Naive B cell (primary cell): Measurements from ENCODE around the gene RND2. TPM values are rescaled to one million over a fixed set of nuclear protein-coding genes. Genes with fewer than 3 reads are reported as not detected.
"Not testable (repeated sequence)": the region's sequence is repeated elsewhere in the genome, so short reads cannot be mapped to it uniquely, and the experiment has no call there.

Source experiments
- ATAC-seq, 2 donors: fragments of 150-1000 bp; cut with Tn5 transposase; 2 replicates each; pipeline ENCODE4 v1.10.0; 2021; ENCODE audit warnings: low read depth in 2 of 2, mild to moderate bottlenecking in 2 of 2, moderate library complexity in 2 of 2
- DNase-seq: peaks from one replicate; pipeline ENCODE4 v3.0.0; 2022
- H3K27ac Mint-ChIP-seq, 6 donors: one replicate each; pipeline ENCODE4 v1.8.0; 2020 to 2022; ENCODE audit warnings: mild to moderate bottlenecking in 6 of 6, mixed read lengths in 6 of 6, moderate library complexity in 5 of 6, inconsistent platforms in 2 of 6
- H3K27me3 Mint-ChIP-seq, 3 donors: one replicate each; pipeline ENCODE4 v1.8.0; 2021 to 2022; ENCODE audit warnings: mixed read lengths in 3 of 3, mild to moderate bottlenecking in 1 of 3
- H3K36me3 Mint-ChIP-seq, 2 donors: one replicate each; pipeline ENCODE4 v1.8.0; 2020 to 2022; ENCODE audit warnings: mixed read lengths in 2 of 2, inconsistent platforms in 1 of 2, mild to moderate bottlenecking in 1 of 2
- H3K4me1 Mint-ChIP-seq, 3 donors: one replicate each; pipeline ENCODE4 v1.8.0; 2020 to 2022; ENCODE audit warnings: mixed read lengths in 3 of 3, inconsistent platforms in 1 of 3, mild to moderate bottlenecking in 1 of 3, moderate library complexity in 1 of 3
- H3K4me3 Mint-ChIP-seq, 8 donors: one replicate each; pipeline ENCODE4 v1.8.0; 2020 to 2022; ENCODE audit warnings: mild to moderate bottlenecking in 8 of 8, mixed read lengths in 8 of 8, moderate library complexity in 8 of 8, inconsistent platforms in 2 of 8
- H3K9me3 Mint-ChIP-seq, 7 donors: one replicate each; pipeline ENCODE4 v1.8.0; 2020 to 2022; ENCODE audit warnings: mixed read lengths in 7 of 7, mild to moderate bottlenecking in 5 of 7, inconsistent platforms in 2 of 7, moderate library complexity in 1 of 7
- polyA plus RNA-seq, 6 donors: library from polyadenylated mRNA; unstranded; fragments of 300-500 nt; fragmentation: Illumina TruSeq; gene quantifications; one replicate each; pipeline ENCODE4 v1.2.3, GENCODE V29; 2021; ENCODE audit warnings: low read depth in 6 of 6

RND2 gene
- under 1 TPM in 5 of 6 donors, not detected in 1; 0.11 to 0.30 (median 0.22) TPM for polyA plus RNA-seq

DNA sequence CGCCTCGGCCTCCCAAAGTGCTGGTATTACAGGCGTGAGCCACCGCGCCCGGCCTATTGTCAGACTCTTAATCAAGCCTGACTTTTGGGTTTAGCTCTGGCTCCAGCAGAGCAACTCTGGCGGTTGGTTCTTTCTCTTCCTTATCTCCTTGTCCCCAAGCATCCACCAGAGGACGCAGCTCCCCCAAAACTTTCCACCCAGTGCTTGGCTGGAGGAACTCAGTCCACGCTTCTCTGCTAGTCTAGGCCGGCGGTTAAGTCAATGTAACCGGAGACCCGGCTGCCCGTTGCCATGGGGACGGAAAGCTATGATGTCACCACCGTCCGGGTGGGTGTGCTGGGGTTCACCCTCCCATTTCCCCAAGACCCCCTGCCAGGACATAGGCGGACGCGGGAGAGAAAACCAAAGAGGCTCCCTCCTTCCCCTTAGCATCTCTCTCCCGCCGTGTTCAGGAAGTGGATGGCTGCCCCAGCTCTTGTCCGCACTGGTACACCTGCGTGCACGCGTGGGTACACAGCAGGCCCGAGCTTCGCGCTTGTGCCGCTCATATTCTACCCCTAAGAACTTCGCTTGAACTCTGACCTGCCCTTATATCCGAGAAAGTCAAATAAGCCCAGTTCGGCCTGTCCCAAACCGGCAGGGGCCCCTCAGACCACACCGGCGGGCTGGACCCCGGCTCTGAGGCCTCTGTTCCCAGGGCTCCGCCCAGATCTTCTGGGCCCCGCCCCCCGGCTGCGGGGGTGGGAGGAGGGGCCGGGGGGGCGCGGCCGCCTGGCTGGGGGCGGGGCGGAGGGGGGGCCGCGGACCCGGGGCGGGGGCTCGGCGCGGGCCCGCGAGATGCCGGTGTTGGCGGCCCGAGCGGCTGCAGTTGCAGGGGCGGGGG lies at the start of gene RND2:
RND2 (plus strand) TSS at position 825 of the 883 bp plus-strand sequence. CDS start 117 bp downstream, outside the sequence.
- DNase-seq, result peak; percentile 85
- Mint-ChIP-seq H3K36me3 (no peaks in the 10 kb centered on the region), H3K4me3 (peak within 1 kb of the TSS; percentile 82 to 96 (median 90)), H3K27me3 (no peaks in the 10 kb centered on the region), H3K4me1 (peaks cover 25 to 31% (median 28%) of the 10 kb centered on the region in 3 donors), H3K9me3 (no peaks in the 10 kb centered on the region), H3K27ac (peak within 1 kb of the TSS; percentile 93 to 97 (median 96))
- peak; percentile 73 to 74 for ATAC-seq

DNA sequence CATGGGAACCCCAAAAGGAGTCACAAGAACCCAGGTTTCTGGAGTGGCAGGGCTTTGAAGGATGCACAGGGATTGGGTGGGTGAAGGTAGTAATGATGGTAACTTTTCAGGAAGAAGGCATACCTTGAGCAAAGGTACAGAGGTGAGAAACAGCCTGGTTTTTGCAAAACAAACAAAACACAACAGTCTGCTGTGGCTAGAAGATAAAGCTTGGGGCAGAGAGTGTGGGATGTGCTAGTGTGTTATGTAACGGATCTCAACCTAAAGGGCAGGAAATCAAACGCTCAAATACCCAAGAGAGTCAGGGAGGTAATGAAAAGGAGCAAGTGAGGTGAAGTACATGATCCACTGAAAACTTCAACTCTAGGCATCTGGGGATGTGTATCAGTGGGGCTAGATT lies 49.8 kb upstream of the RND2 start:
- Mint-ChIP-seq H3K4me1 (peaks cover 0 to 15% (median 14%) of the 10 kb centered on the region in 3 donors), H3K9me3 (no peaks in the 10 kb centered on the region), H3K27me3 (no peaks in the 10 kb centered on the region), H3K27ac (peak overlapping the region in 2 of 6 donors; percentile 54 to 93), H3K4me3 (peak overlapping the region in 1 of 8 donors; percentile 64), H3K36me3 (no peaks in the 10 kb centered on the region)
- DNase-seq, result no peak
- ATAC-seq, result no peak

DNA sequence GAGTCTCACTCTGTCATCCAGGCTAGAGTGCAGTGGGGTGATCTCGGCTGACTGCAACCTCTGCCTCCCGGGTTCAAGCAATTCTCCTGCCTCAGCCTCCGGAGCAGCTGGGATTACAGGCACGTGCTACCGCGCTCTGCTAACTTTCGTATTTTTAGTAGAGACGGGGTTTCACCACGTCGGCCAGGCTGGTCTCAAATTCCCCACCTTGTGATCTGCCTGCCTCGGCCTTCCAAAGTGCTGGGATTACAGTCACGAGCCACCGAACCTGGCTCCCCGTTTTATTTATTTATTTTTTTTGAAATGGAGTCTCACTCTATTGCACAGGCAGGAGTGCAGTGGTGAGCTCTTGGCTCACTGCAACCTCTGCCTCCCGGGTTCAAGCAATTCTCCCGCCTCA lies 49.3 kb upstream of the RND2 start:
- H3K9me3 Mint-ChIP-seq, H3K27ac Mint-ChIP-seq, ATAC-seq, H3K36me3 Mint-ChIP-seq, DNase-seq, H3K27me3 Mint-ChIP-seq: not testable (repeated sequence)
- peak overlapping the region in 1 of 8 donors; percentile 64 for H3K4me3 Mint-ChIP-seq
- H3K4me1 Mint-ChIP-seq, result peaks cover 0 to 19% (median 16%) of the 10 kb centered on the region in 3 donors

DNA sequence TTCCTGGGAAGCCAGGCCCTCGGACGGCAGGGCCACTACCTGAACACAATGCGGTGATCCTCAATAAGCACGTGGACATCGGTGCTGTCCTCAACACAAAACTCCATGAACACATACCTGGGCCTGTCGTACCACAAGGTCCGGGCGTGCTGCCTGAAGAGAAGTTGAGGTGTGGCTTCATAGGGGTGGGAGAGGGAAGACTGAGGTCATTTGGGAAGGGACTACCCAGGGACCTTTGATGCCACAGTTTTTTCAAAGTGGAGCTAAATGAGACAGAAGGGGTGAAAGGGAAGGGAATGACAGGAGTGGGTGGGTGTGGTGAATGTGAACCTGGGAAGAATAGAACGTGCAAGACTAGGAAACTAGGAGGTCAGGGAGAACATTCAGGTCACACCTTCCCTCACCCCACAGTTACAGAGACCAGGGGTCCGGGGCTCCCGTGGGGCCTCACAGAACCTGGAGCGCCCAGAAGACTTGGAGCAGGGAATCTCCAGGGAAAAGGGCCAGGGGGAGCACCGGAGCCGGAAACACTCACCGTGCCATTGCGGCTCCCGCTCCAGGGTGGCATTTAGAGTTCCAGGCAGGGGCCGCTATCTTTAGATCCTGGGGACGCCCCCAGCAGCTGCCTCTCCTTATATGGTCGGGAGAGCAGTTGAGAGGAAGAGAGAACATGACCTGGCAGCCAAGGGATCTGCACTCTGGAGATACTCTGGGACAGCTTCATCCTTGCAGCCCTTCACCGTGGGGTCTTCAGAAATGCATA lies 45.3 kb upstream of the RND2 start, which contains the start of gene PTGES3L:
PTGES3L (minus strand) TSS at position 570 of the 763 bp plus-strand sequence; CDS start at position 543, 27 bp downstream.
- Mint-ChIP-seq H3K27me3 (no peaks in the 10 kb centered on the region), H3K27ac (peak within 1 kb of the TSS; percentile 93 to 100 (median 99)), H3K36me3 (no peaks in the 10 kb centered on the region), H3K4me1 (peaks cover 26 to 56% (median 39%) of the 10 kb centered on the region in 3 donors), H3K9me3 (no peaks in the 10 kb centered on the region), H3K4me3 (peak within 1 kb of the TSS; percentile 86 to 100 (median 98))
- ATAC-seq, result peak; percentile 11 to 17
- no peak for DNase-seq

DNA sequence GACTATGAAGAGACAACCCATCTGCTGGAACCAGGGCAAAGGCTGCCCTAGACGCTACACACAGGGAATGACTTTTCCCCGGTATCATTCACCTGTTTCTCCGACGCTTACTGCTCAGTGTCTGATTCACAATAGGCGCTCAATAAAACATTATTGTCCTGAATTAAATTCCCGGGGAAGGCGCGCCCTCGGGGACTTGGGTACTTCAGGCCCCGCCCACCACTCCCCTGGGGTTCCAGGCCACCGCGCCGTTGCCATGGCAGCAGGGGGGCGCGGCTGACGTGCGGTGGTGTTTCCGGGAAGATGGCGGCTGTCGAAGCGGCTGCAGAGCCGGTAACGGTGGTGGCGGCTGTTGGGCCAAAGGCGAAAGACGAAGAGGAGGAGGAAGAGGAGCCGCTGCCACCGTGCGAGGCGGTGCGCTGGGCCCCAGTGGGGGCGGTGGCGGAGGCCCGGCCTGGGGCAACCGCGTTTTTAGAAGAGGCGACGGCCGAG lies 44.7 kb upstream of the RND2 start, which contains the start of gene RUNDC1:
RUNDC1 (plus strand) TSS at position 292 of the 492 bp plus-strand sequence; CDS start at position 304, 12 bp downstream.
- peaks cover 32 to 62% (median 43%) of the 10 kb centered on the region in 3 donors for H3K4me1 Mint-ChIP-seq
- no peaks in the 10 kb centered on the region for H3K27me3 Mint-ChIP-seq
- no peaks in the 10 kb centered on the region for H3K36me3 Mint-ChIP-seq
- no peaks in the 10 kb centered on the region for H3K9me3 Mint-ChIP-seq
- peak within 1 kb of the TSS; percentile 86 to 100 (median 98) for H3K4me3 Mint-ChIP-seq
- peak within 1 kb of the TSS; percentile 93 to 100 (median 99) for H3K27ac Mint-ChIP-seq
- DNase-seq (peak; percentile 91), ATAC-seq (peak; percentile 74 to 79)

GRCh38 chr17:42980766-42981397 lies 44.1 kb upstream of the RND2 start:
- H3K36me3 Mint-ChIP-seq, result no peaks in the 10 kb centered on the region
- peaks cover 36 to 66% (median 47%) of the 10 kb centered on the region in 3 donors for H3K4me1 Mint-ChIP-seq
- H3K27me3 Mint-ChIP-seq, result no peaks in the 10 kb centered on the region
- H3K9me3 Mint-ChIP-seq, result no peaks in the 10 kb centered on the region
- H3K4me3 Mint-ChIP-seq, result peak overlapping the region; percentile 86 to 100 (median 98)
- peak; percentile 73 for DNase-seq
- H3K27ac Mint-ChIP-seq, result peak overlapping the region; percentile 93 to 100 (median 99)
- ATAC-seq, result peak; percentile 61

GRCh38 chr17:42982266-42982665 lies 42.8 kb upstream of the RND2 start:
- Mint-ChIP-seq H3K9me3 (no peaks in the 10 kb centered on the region), H3K27ac (peak overlapping the region in 5 of 6 donors; percentile 28 to 99 (median 79)), H3K4me1 (peaks cover 40 to 78% (median 48%) of the 10 kb centered on the region in 3 donors), H3K4me3 (peak overlapping the region; percentile 36 to 100 (median 98)), H3K27me3 (no peaks in the 10 kb centered on the region), H3K36me3 (no peaks in the 10 kb centered on the region)
- DNase-seq (no peak), ATAC-seq (no peak)

DNA sequence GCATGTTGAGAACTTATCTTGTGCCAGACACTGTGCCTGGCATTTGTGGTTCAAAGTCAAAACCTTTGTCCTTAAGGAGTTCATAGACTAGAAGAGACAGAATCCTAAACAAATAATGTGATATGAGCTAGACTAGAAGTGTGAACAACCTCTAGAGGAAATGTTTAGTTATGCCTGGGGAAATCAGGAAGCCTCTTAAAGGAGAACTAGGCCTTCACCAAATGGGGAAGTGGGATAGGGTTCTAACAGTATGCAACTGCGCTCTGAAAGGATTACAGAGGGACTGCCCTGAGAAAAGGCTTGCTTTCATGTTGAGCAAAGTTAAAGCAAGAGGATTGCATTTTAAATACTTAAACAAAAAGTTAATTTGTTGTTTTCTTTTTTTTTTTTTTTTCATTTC lies 39.8 kb upstream of the RND2 start:
- ATAC-seq (peak; percentile 74 to 75), DNase-seq (peak; percentile 80)
- no peaks in the 10 kb centered on the region for H3K9me3 Mint-ChIP-seq
- H3K4me1 Mint-ChIP-seq, result peaks cover 36 to 74% (median 45%) of the 10 kb centered on the region in 3 donors
- no peaks in the 10 kb centered on the region for H3K27me3 Mint-ChIP-seq
- peaks cover 0 to 4% of the 10 kb centered on the region in 2 donors for H3K36me3 Mint-ChIP-seq
- H3K27ac Mint-ChIP-seq, result peak overlapping the region; percentile 66 to 96 (median 92)
- H3K4me3 Mint-ChIP-seq, result peak overlapping the region; percentile 75 to 91 (median 86)

GRCh38 chr17:42989141-42989540 lies 35.9 kb upstream of the RND2 start:
- Mint-ChIP-seq H3K4me3 (no peak overlapping the region), H3K27ac (peak overlapping the region in 4 of 6 donors; percentile 6 to 54 (median 34)), H3K9me3 (no peaks in the 10 kb centered on the region), H3K4me1 (peaks cover 20 to 53% (median 36%) of the 10 kb centered on the region in 3 donors), H3K36me3 (peaks cover 0 to 12% of the 10 kb centered on the region in 2 donors), H3K27me3 (no peaks in the 10 kb centered on the region)
- DNase-seq (no peak), ATAC-seq (no peak)

- DNase-seq (no peak), ATAC-seq (no peak)
- Mint-ChIP-seq H3K9me3 (no peaks in the 10 kb centered on the region), H3K4me3 (peak overlapping the region in 1 of 8 donors; percentile 39), H3K4me1 (peaks cover 20 to 48% (median 34%) of the 10 kb centered on the region in 3 donors), H3K36me3 (peaks cover 0 to 12% of the 10 kb centered on the region in 2 donors), H3K27me3 (no peaks in the 10 kb centered on the region), H3K27ac (peak overlapping the region in 5 of 6 donors; percentile 49 to 96 (median 75))
These were observed 35.0 kb upstream of the RND2 start for GRCh38 chr17:42989726-42990652.

GRCh38 chr17:42991471-42991870 lies 33.6 kb upstream of the RND2 start:
- Mint-ChIP-seq H3K4me3 (peak overlapping the region in 1 of 8 donors; percentile 5), H3K27ac (peak overlapping the region in 2 of 6 donors; percentile 11 to 69), H3K27me3 (no peaks in the 10 kb centered on the region), H3K9me3 (no peaks in the 10 kb centered on the region), H3K36me3 (peaks cover 0 to 12% of the 10 kb centered on the region in 2 donors), H3K4me1 (peaks cover 17 to 41% (median 28%) of the 10 kb centered on the region in 3 donors)
- ATAC-seq (no peak), DNase-seq (no peak)
